NB4 (cell line): ENCODE measurements around the gene TAF4.

Source experiments
- POLR2A ChIP-seq: IDR thresholded peaks from 2 replicates; pipeline ENCODE4 v1.6.1; 2011; ENCODE audit warnings: mild to moderate bottlenecking; ENCODE audit not compliant: insufficient read length; ENCODE audit errors: extremely low read depth
- TF ChIP-seq, protein P1 (sequence below): IDR thresholded peaks from one replicate; pipeline ENCODE4 v1.5.1; 2012; ENCODE audit warnings: low read depth, low read length

DNA sequence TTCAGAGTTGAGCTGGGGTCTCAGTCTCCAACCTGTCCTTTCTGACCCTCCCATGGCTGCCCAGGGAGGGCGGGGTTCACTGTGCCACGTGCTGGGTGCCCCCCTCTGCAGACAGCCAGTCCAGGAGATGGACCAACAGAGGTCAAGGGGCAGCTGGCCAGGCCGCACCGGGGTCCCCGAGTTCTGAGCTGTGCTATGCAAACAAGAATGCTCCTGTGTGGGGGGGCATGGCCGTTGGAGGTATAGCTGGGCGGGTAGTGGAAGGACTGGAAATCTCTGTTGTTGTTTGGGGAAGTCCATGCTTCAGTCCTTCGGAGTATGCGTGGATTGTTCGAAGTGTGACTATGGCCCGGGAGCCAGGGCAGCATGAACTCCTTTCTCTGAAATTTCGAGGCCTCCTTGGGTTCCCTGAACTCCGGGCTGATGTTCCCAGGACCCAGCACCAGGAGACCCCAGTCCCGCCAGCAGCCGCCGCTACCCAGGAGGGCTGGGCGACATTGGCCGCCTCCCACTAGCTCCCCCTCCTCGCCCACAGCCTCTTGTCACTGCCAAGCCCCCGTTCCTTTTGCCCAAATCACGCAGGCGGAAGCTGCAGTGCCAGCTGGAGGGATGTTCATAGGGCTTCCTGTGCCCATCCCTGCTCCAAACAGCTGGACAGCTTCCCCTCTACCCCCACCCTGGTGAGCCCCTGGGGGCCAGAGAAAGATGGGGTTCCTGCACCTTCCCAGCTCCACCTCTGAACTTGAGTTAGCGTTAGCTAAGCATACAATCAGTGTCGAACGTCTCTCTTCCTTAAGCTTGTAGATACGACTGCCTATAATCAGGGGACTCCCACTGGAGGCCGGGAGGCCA, 126.6 kb downstream of the TAF4 start:
- TF ChIP-seq, protein P1, sequence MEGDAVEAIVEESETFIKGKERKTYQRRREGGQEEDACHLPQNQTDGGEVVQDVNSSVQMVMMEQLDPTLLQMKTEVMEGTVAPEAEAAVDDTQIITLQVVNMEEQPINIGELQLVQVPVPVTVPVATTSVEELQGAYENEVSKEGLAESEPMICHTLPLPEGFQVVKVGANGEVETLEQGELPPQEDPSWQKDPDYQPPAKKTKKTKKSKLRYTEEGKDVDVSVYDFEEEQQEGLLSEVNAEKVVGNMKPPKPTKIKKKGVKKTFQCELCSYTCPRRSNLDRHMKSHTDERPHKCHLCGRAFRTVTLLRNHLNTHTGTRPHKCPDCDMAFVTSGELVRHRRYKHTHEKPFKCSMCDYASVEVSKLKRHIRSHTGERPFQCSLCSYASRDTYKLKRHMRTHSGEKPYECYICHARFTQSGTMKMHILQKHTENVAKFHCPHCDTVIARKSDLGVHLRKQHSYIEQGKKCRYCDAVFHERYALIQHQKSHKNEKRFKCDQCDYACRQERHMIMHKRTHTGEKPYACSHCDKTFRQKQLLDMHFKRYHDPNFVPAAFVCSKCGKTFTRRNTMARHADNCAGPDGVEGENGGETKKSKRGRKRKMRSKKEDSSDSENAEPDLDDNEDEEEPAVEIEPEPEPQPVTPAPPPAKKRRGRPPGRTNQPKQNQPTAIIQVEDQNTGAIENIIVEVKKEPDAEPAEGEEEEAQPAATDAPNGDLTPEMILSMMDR, result no peak
- TF ChIP-seq POLR2A, result no peak
